Neural progenitor cell (in vitro differentiated cells): ENCODE data around the gene ABCC1. TPM values are rescaled to one million over a fixed set of nuclear protein-coding genes. Genes with fewer than 3 reads are reported as not detected.

Experiments used
- DNase-seq: peaks from one replicate; pipeline ENCODE4 v3.0.0-alpha.2; 2016; ENCODE audit warnings: low spot score
- H2AFZ ChIP-seq: fragments of 200-600 bp; sonication (generic); replicated peaks from 2 replicates; pipeline ENCODE4 v1.6.1; 2016; ENCODE audit warnings: antibody characterized with exemption
- H3F3A ChIP-seq: fragments of 200-600 bp; sonication (generic); 2 replicates; pipeline ENCODE4 v1.6.1; 2016; ENCODE audit warnings: antibody characterized with exemption, low read depth
- H3K27ac ChIP-seq: fragments of 200-600 bp; sonication (generic); 2 replicates; pipeline ENCODE4 v1.5.1; 2016; ENCODE audit warnings: mild to moderate bottlenecking
- H3K27me3 ChIP-seq: fragments of 200-600 bp; sonication (generic); 2 replicates; pipeline ENCODE4 v1.6.1; 2016; ENCODE audit warnings: mild to moderate bottlenecking, moderate library complexity
- H3K36me3 ChIP-seq: fragments of 200-600 bp; sonication (generic); 2 replicates; pipeline ENCODE4 v1.5.1; 2016
- H3K4me1 ChIP-seq: fragments of 200-600 bp; sonication (generic); 2 replicates; pipeline ENCODE4 v1.6.1; 2016; ENCODE audit warnings: mixed run types
- H3K4me2 ChIP-seq: fragments of 200-600 bp; sonication (generic); 2 replicates; pipeline ENCODE4 v1.6.1; 2016
- H3K4me3 ChIP-seq: fragments of 200-600 bp; sonication (generic); 2 replicates; pipeline ENCODE4 v1.5.1; 2016
- H3K79me2 ChIP-seq: fragments of 200-600 bp; sonication (generic); 2 replicates; pipeline ENCODE4 v1.6.1; 2016; ENCODE audit warnings: low read depth
- H3K9ac ChIP-seq: fragments of 200-600 bp; sonication (generic); 2 replicates; pipeline ENCODE4 v1.6.1; 2016
- H3K9me3 ChIP-seq: fragments of 200-600 bp; sonication (generic); 2 replicates; pipeline ENCODE4 v1.5.1; 2016; ENCODE audit warnings: low read depth
- H4K20me1 ChIP-seq: fragments of 200-600 bp; sonication (generic); 2 replicates; pipeline ENCODE4 v1.6.1; 2016; ENCODE audit warnings: low read depth
- H3K27ac Mint-ChIP-seq: 3 replicates; pipeline ENCODE4 v1.8.0; 2021; ENCODE audit warnings: mixed read lengths
- H3K27me3 Mint-ChIP-seq: 2 replicates; pipeline ENCODE4 v1.8.0; 2022; ENCODE audit warnings: low read depth, mild to moderate bottlenecking, inconsistent platforms, moderate library complexity, mixed read lengths; ENCODE audit not compliant: insufficient read depth
- H3K36me3 Mint-ChIP-seq: 3 replicates; pipeline ENCODE4 v1.8.0; 2021; ENCODE audit warnings: mixed read lengths
- H3K4me1 Mint-ChIP-seq: 3 replicates; pipeline ENCODE4 v1.8.0; 2021; ENCODE audit warnings: mixed read lengths
- H3K4me3 Mint-ChIP-seq: 3 replicates; pipeline ENCODE4 v1.8.0; 2021; ENCODE audit warnings: mild to moderate bottlenecking, moderate library complexity, mixed read lengths
- H3K9me3 Mint-ChIP-seq: 3 replicates; pipeline ENCODE4 v1.8.0; 2020; ENCODE audit warnings: mixed read lengths
- EZH2 ChIP-seq: fragments of 200-600 bp; sonication (generic); IDR thresholded peaks from 2 replicates; pipeline ENCODE4 v1.6.1; 2017; ENCODE audit warnings: antibody characterized with exemption, mild to moderate bottlenecking, moderate library complexity
- EZH2phosphoT487 ChIP-seq: fragments of 200-600 bp; sonication (generic); IDR thresholded peaks from 2 replicates; pipeline ENCODE4 v1.6.1; 2017; ENCODE audit warnings: antibody characterized with exemption
- total RNA-seq: library from RNA; depleted of rRNA; stranded (reverse); fragments of >200 nt; gene quantifications from 2 replicates; pipeline ENCODE4 v1.2.3, GENCODE V29; 2015; ENCODE audit warnings: low replicate concordance
- TF ChIP-seq, protein P1 (sequence below): fragments of 200-600 bp; sonication (generic); IDR thresholded peaks from 2 replicates; pipeline ENCODE4 v1.5.1; 2017; ENCODE audit warnings: antibody characterized with exemption, mild to moderate bottlenecking

Gene ABCC1
- total RNA-seq, 1 donor from 2014 or later, result 17.5 TPM

- Histone ChIP-seq H3K4me2 (no peak overlapping the region), H4K20me1 (peaks cover 14% of the 10 kb centered on the region), H3K4me3 (no peak overlapping the region), H2AFZ (no peak overlapping the region), H3K79me2 (peaks cover under 1% of the 10 kb centered on the region), H3K9ac (no peak overlapping the region), H3K4me1 (peaks cover 14% of the 10 kb centered on the region), H3K9me3 (no peaks in the 10 kb centered on the region), H3K36me3 (no peaks in the 10 kb centered on the region), H3K27me3 (no peaks in the 10 kb centered on the region), H3F3A (peaks cover 11% of the 10 kb centered on the region), H3K27ac (no peak overlapping the region)
- Mint-ChIP-seq H3K4me1 (peaks cover 24% of the 10 kb centered on the region), H3K27me3 (peaks cover 5% of the 10 kb centered on the region), H3K27ac (no peak overlapping the region), H3K36me3 (peaks cover 14% of the 10 kb centered on the region), H3K4me3 (no peak overlapping the region), H3K9me3 (no peaks in the 10 kb centered on the region)
- TF ChIP-seq EZH2, result no peak
- peak; percentile 54 for DNase-seq
Observed at GRCh38 chr16:16021988-16022682, 72.7 kb downstream of the ABCC1 start.

DNA sequence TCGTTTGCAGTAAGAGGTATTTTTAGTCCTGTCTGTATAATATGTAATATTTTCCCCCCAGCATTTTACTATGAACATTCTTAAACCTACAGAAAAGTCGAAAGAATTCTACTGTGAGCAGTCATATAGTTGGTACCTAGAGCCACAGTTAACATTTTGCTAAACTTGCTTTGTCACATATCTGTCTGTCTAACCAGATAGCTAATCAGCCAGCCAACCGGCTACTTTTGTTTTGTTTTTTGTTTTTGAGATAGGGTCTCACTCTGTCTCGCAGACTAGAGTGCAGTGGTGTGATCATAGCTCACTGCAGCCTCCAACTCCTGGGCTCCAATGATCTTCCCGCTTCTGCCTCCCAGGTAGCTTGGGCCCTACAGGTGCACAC is 73.3 kb downstream of the ABCC1 start:
- H3K4me3 Mint-ChIP-seq, result no peak overlapping the region
- no peak overlapping the region for H3K4me3 ChIP-seq
- no peaks in the 10 kb centered on the region for H3K9me3 Mint-ChIP-seq
- H3K27ac ChIP-seq, result no peak overlapping the region
- no peaks in the 10 kb centered on the region for H3K27me3 ChIP-seq
- peaks cover 28% of the 10 kb centered on the region for H3K4me1 Mint-ChIP-seq
- no peaks in the 10 kb centered on the region for H3K36me3 ChIP-seq
- no peak overlapping the region for H3K9ac ChIP-seq
- TF ChIP-seq EZH2phosphoT487 (no peak), EZH2 (no peak)
- TF ChIP-seq, protein P1, sequence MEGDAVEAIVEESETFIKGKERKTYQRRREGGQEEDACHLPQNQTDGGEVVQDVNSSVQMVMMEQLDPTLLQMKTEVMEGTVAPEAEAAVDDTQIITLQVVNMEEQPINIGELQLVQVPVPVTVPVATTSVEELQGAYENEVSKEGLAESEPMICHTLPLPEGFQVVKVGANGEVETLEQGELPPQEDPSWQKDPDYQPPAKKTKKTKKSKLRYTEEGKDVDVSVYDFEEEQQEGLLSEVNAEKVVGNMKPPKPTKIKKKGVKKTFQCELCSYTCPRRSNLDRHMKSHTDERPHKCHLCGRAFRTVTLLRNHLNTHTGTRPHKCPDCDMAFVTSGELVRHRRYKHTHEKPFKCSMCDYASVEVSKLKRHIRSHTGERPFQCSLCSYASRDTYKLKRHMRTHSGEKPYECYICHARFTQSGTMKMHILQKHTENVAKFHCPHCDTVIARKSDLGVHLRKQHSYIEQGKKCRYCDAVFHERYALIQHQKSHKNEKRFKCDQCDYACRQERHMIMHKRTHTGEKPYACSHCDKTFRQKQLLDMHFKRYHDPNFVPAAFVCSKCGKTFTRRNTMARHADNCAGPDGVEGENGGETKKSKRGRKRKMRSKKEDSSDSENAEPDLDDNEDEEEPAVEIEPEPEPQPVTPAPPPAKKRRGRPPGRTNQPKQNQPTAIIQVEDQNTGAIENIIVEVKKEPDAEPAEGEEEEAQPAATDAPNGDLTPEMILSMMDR, result no peak
- H4K20me1 ChIP-seq, result peaks cover 14% of the 10 kb centered on the region
- peaks cover 14% of the 10 kb centered on the region for H3K36me3 Mint-ChIP-seq
- peaks cover 11% of the 10 kb centered on the region for H3F3A ChIP-seq
- peaks cover 5% of the 10 kb centered on the region for H3K27me3 Mint-ChIP-seq
- peaks cover 4% of the 10 kb centered on the region for H3K79me2 ChIP-seq
- peaks cover 20% of the 10 kb centered on the region for H3K4me1 ChIP-seq
- H3K4me2 ChIP-seq, result no peak overlapping the region
- DNase-seq, result no peak
- no peak overlapping the region for H3K27ac Mint-ChIP-seq
- no peaks in the 10 kb centered on the region for H3K9me3 ChIP-seq
- no peak overlapping the region for H2AFZ ChIP-seq

DNA sequence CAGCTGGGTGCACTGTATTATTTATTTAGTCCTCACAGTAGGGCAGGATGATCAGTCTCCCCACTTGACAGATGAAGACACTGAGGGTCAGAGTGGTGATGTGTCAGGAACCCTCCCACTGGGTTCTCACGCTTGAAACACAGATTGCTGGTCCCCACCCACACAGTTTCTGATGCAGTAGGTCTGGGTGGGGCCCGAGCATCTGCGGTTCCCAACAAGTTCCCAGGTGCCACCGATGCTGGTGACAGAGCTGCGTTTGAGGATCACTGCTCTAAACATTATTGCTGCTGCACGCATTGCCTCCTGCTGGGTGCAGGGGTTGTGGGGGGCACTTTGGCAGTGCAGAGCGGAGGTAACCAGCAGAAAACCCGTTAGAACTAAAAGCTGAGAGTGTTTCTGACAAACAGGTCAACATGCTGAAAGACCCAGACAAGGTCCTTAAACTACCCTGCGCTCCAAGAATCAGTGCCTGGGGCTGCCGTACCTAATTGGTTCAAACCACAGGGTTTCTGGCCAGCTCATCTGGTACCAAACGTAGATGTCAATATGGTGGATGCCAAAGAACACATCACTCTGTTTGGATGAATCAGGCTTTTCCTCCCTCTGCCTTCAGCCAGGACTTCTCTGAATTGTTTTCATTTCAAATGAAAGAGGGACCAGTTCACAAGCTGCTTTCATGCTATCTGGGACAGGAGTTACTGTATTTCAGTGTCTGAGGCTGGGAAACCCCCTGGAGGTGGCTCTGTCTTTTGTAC is 76.0 kb downstream of the ABCC1 start:
- DNase-seq, result peak; percentile 24
- Histone ChIP-seq H3K4me2 (no peak overlapping the region), H3K9me3 (no peaks in the 10 kb centered on the region), H3K36me3 (no peaks in the 10 kb centered on the region), H4K20me1 (peaks cover 14% of the 10 kb centered on the region), H2AFZ (no peak overlapping the region), H3K4me3 (no peak overlapping the region), H3K4me1 (peaks cover 28% of the 10 kb centered on the region), H3K79me2 (peaks cover 4% of the 10 kb centered on the region), H3K27me3 (no peaks in the 10 kb centered on the region), H3K9ac (peak overlapping the region; percentile 13), H3F3A (peaks cover 11% of the 10 kb centered on the region), H3K27ac (peak overlapping the region; percentile 32)
- peaks cover 6% of the 10 kb centered on the region for H3K36me3 Mint-ChIP-seq
- H3K9me3 Mint-ChIP-seq, result no peaks in the 10 kb centered on the region
- TF ChIP-seq EZH2phosphoT487, result no peak
- TF ChIP-seq, protein P1, result no peak
- no peak for TF ChIP-seq EZH2
- peaks cover 36% of the 10 kb centered on the region for H3K4me1 Mint-ChIP-seq
- no peak overlapping the region for H3K4me3 Mint-ChIP-seq
- peaks cover 12% of the 10 kb centered on the region for H3K27me3 Mint-ChIP-seq
- no peak overlapping the region for H3K27ac Mint-ChIP-seq
